Activated CD8-positive, alpha-beta memory T cell treated with anti-CD3 and anti-CD28 coated beads, Interleukin-2, amount 50 U/mL, for 24 hours (primary cell): ENCODE results near the gene SUPV3L1.

Experiments
- DNase-seq: peaks from one replicate; pipeline ENCODE4 v3.0.0-alpha.2; 2020; ENCODE audit errors: extremely low read depth

SUPV3L1 gene

DNA sequence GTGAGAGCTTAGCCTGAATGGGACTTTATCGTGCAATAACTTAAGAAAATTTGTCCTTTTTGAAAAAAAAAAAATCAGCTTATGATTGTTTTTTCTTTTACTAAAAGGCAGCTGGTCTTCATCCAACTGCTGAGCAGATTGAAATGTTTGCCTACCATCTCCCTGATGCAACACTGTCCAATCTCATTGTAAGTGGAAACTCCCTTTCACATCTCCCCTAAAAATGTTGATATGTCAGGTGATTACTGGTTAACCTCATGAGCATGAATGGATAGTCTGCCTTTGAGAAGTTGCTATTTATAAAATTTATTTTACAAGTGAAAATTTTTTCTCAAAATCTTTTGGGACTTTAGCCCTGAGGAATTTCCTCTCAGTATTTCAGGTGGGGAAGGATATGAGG is 22.3 kb downstream of the SUPV3L1 start:
- no peak for DNase-seq

DNA sequence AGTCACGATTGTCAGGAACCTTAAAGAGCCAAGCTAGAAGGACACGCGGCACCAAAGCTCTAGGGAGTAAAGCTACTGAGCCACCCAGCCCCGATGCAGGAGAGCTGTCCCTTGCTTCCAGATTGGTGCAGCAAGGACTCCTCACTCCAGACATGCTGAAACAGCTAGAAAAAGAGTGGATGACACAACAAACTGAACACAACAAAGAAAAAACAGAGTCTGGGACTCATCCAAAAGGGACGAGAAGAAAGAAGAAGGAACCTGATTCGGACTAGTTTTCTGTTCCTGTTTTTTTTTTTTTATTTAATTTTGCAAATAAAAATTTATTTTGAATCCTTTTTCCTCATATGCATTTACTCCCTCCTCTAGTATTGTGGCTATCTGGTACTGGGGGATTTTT is 28.7 kb downstream of the SUPV3L1 start:
- DNase-seq: no peak

DNA sequence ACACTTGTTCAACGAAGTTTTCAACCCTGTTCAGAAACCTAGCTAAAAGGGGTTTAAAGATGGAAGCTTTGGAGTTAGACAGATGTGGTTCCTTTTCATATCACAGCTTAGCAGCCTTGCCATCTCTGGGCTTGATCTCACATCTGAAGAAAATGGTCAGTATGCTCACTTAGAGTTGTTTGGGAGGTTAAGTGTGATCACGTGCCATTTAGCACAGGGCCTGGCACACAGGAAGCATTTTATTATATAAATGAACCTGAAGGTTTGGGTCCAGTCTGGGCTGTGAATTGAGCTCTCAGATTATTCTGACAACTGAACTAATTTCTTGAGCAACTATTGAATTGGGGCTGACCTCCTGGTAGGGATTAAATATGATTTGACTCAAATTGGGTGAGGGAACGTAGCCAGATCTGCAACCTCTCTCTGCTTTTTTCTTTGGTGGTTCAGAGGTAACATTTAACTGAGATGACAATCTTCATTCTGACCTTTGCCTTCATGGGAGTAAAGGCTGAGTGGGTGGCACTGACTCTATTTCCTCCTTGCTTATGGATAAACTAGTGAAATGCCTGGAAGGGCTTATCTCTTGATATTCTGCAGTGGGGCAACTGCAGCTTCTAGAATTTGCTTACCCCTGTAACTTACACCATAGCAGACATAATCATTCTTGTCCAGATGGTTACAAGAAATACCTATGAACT is 29.9 kb downstream of the SUPV3L1 start:
- no peak for DNase-seq

DNA sequence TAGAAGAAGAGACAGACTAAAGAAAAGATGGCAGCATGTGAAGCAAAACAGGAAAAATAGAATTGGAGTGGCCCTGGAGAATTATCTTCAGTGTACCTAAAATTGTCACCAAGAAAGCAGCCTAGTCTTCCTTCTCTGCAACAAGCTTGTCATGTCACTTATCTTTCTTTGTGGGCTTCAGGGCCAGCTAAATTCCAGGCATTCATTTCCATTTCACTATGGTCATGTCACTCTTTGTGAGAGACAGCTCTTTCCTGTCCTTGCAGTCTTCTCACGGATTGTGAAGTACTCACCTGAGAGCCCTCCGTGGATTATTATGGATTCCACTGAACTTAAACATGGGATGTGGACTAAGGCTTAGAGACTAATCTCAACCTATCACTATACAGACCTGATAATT is 31.1 kb downstream of the SUPV3L1 start:
- no peak for DNase-seq

DNA sequence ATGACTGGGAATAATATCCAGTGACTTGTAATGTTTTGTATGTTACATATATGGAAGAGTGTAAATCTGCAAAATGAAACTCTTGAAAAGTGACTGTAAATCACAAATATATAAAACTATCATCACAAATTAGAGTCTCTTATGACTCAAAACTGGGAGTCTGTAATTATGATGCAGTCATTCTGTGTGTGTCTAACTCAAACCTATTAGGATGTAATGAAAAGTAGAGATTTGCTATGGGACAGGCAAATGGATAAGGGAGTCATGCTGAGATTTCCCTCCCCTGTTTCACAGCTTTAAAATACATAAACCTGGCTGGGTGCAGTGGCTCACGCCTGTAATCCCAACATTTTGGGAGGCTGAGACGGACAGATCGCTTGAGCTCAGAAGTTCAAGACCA is 31.5 kb downstream of the SUPV3L1 start:
- DNase-seq: no peak

DNA sequence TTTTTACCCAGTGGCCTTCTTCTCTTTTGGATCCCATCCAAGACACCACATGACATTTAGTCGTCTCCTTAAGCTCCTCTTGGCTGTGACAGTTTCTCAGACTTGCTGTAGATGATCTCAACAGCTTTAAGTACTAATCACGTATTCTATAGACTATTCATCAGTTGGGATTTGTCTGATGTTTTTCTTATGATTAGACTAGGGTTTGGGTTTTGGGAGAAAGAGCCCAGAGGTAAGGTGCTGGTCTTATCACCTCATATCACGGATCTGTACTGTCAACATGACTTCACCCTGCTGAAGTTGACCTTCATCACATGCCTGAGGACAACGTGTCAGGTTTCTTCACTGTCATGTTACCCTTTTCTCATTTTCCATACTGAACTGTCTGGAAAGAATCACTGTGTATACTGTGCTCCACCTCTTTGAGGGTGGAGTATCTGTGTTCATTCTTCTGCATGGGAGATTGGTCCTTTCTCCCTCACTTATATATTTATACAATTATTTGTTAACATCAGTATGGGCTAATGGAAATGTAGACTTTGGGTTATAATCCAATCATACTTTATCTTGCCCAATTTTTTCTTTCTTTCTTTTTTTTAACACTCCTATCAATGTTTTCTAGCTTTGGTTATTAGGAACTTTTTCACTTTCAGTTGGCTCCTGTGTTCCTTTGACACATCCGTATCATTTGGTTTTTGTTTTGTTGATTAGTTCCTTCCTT is 33.7 kb downstream of the SUPV3L1 start:
- no peak for DNase-seq

DNA sequence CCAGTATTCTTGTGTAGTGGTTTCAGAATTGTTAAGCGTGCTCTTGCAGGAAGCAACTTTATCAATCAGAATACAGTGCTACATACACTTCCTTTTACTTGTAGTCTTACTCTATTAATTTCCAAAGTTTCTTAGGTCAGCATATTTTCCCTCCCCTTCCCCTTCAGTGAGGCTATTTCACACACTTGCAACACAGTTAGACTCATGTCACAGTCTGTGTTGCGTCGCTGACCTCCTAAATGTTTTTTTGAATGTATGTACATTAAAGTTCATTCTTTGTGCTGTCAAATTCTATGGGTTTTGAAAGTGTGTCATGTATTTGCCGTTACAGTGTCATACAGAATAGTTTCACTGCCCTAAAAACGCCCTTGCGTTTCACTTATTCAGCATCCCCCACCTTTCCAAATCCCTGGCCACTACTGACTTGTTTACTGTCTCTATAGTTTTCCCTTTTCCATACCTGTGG is 34.7 kb downstream of the SUPV3L1 start:
- DNase-seq: no peak

DNA sequence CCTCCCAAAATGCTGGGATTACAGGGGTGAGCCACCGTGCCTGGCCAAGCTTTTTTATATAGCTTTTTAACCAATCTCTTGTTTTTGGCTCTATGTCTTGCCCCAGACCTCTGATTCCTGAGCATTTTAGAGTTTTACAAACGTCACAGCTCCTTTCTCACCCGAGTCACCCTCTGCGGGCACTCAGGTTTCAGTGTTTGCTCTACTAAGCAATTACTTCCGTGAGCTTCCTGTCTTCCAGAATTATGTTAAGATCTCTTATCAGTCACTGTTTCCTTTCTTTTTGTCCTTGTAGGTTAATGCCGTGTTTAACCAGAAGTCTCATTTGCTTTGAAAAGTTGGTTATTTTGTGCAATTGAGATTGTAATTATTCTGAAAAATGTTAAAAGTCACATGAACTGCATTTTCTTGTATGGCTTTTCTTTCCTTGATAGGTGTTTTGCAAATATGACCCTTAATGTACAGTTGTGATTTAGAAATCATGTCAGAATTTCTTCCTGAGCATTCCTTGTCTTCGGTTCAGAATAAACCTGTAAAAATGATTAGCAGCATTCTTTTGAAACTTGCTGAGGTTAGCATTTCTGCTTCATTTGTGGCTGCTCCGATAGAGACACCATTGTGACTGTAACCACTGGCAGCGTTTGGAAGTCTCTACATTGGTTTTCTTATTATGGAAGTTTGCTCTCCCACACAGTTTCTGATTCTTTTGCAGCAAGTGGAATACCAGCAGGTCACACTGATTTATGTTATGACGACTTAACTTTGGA is 35.6 kb downstream of the SUPV3L1 start:
- DNase-seq: no peak

DNA sequence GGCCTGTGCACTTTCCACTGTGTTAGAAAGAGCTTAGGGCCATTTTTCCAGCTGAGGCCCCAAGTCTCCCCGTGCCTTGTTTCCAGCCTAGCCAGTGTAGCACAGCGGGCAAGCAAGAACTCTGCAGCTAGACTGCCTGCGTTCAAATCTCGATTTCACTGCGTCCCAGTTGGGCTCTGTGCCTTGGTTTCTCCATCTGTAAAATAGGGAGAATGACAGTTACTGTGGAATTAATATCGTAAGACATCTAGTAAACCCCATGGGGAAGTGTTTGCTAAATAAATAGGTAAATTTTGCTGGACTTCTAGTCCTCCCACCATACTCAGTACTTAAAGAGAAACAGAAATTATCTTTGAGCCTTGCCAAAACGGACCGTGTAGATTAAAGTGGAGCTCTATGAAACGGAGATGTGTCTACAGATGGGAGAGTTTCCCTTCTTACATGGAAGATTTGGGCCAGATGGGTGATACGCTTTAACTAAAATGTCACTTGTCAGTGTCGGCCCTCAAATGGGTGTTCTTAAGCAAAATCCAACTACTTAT is 36.6 kb downstream of the SUPV3L1 start:
- no peak for DNase-seq

DNA sequence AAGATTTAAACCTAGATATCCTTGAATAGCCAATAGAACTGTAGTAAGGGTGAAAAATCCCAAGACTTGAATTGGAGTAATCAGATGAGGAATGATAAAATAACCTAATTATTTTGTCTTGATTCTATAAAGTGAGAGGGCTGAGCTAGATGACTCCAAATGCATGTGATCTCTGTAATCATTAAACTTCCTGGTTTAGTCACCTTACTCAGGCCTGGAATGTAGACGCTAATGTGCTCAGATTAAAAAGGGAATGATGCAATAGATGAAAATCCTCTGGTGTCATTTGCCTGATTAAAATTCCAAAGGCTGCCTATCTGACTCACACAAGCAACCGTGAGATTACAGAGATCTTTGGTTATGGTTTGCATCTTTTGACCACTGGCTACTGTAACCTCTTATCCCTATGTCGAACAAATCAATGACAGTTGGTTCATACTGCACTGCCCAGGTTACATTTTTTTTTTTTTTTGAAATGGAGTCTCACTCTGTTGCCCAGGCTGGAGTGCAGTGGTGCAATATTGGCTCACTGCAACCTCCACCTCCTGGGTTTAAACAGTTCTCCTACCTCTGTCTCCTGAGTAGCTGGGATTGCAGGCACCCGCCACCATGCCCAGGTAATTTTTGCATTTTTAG is 37.2 kb downstream of the SUPV3L1 start:
- no peak for DNase-seq

DNA sequence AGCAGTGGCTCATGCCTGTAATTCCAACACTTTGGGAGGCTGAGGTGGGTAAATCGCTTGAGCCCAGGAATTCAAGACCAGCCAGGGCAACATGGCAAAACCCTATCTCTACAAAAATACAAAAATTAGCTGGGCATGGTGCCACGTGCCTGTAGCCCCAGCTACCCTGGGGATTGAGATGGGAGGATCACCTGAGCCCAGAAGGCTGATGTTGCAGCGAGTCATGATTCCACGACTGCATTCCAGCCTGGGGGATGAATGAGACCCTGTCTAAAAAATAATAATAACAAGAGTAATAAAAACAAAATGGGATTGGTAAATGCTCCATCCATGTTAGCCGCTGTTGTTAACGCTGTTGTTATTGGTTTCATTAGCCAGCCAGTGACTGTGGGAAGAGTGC is 38.8 kb downstream of the SUPV3L1 start:
- no peak for DNase-seq

DNA sequence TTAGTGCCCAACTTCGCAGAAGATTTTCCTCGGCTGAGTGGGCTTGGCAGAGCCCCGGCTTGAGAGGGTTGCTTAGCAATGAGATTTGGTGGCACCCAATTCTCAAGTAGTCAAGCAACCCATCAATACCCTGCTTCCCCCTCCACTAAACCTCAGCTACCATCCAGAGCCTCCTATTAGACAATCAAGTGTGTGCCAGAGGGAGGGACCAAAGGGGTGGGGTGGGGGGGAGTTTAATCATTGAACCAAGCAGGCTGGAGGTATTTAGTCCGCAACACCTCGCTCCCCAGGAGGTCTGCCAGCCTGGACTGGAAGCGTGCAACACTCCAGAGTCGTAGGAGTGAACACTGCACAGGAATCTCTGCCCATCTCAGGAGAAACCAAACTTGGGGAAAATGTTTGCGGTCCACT is 40.0 kb downstream of the SUPV3L1 start, which contains the start of gene HKDC1:
Gene HKDC1 (plus strand): TSS at position 292 of the 411 bp plus-strand sequence. CDS start 104 bp downstream, at position 396.
- DNase-seq: no peak

DNA sequence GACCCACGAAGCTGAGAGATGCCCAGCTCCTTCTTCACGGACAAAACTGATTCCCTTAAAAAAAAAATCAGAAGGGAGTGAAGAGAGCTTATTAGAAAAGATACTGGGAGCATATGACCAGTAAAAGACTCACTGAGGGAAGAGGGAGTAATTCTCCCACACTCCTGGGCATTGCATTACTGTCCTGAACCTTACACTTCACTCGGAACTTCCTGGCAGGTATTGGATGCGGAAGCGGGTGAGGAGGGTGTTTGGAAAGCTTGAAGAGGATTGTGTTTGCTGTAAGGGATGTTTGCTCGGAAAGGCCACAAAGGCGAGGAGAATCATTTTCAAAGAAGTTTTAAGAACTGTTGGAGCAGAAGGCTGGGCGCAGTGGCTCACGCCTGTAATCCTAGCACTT is 40.5 kb downstream of the SUPV3L1 start:
- no peak for DNase-seq

DNA sequence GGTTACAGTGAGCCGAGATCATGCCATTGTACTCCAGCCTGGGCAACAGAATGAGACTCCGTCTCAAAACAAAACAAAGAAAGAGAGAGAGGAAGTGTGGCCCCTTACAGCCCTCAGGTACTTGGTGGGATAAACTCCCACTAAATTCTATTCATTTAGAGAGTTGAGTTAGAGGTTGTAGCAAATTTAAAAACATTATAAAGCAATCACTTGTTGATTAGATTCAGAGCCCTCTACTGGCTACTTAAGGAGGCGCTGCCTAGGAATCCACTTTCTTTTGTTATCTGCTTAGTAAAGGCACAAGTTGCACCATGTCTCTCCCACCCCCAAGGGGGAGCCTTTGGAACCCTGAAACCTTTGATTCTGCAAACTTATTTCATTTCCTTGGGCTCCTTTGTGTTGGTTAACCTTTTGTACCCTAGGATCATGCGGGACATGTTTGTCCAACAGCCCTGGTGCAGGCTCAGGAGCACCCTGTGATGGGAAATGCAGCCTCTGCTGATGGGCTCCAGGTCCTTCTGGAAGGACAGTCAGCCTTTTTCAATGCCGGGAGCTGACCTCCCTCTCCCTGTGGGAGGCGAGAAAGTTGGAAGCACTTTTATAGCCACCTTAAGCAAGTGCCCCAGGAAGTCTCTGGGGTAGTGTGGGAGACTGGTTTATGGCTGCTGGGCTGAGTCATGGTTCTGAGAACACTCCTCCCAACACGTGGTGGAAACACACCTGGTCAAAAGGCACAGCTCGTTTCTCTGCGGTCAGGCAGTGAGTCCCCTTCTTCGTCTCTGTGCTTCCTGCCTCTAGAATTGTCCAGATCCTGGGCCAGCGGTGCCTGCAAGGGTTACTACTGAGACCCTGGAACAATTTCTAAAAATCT is 42.4 kb downstream of the SUPV3L1 start:
- peak; percentile 31 for DNase-seq

DNA sequence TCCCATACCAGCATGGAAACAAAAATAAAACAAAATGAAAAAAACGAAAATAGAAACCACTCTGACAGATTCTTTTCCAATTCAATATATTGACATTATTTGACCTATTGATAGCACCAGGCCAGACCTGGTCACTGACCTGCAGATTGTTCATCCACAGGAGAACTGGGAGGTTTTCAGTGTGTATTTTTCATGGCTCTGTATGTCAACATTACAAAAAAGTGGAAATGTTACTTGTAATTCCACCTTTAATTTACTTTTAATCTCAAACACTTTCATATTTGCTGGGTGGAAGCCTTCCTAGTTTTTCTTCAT is 43.0 kb downstream of the SUPV3L1 start:
- DNase-seq: no peak

DNA sequence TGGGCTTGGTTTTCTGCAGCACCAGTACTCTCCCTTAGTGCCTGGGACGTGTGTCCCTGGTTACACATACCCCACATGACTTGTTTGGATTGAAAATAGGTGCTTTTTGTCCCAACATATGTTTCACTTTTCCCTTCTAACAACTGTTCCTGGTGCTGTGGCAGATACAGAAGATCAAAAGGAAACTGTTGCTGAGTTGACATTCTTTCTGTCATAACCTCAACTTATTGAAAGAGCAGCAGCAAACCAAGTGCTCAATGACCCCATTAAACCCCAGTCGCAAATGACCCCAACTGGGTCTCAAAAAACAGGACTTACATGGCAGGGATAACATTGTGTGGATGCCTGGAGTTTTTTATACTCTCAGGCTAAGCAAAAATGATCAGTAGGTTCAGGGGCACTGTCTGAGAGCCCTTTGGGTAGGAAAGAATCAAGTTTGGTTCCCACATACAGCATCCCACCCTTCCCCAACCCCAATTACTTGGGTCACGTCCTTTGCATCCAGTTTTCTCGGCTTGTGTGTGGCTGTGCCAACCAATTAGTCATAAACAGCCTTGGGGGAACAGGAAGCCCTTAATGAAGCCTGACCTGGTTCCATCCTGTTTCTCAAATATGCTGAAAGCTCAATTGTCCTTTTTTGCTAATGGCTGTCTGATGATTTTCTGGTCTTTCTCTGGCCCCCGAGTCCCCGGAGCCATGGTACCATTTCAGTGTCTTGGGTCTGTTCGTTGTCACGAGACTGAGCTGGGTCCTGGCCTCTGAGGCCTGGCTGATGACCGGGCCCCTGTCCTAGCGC is 45.0 kb downstream of the SUPV3L1 start:
- no peak for DNase-seq

DNA sequence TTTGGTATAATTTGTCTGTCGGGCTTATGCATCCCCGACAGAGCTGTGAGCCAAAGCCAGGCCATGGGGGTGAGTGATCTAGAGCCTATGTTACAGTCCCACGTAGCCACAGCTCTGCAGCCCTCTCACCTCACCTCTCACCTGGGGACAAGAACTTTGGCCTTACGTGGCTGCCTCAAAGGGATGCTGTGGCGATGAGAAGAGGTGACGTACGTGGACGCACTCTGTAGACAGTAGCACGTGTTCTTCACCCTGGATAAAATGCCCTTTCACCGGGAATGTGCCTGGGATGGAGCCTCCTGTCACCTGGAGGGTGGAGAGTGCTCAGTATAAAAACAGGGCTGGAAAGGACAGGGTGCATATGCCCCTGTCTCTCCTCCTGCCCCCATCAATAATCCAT is 45.6 kb downstream of the SUPV3L1 start:
- no peak for DNase-seq

DNA sequence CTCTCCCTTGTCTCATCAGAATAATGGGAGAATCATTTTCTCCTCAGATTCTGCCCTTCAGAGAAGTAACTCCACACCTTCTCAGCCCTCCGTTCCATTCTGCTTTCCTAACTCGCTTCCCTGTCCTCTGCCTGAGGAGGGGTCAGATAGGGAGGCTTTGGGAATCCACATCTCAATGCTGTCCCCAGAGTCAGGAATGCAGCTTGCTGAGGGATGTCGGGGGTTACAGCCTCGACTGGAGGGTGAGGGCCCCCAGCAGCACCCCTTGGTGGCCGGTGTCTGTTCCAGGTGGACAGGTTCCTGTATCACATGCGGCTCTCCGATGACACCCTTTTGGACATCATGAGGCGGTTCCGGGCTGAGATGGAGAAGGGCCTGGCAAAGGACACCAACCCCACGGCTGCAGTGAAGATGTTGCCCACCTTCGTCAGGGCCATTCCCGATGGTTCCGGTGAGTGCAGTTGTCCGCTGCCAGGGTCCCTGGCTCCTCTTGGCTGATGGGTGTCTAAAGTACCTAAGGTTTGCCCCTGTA is 47.0 kb downstream of the SUPV3L1 start:
- DNase-seq: no peak

DNA sequence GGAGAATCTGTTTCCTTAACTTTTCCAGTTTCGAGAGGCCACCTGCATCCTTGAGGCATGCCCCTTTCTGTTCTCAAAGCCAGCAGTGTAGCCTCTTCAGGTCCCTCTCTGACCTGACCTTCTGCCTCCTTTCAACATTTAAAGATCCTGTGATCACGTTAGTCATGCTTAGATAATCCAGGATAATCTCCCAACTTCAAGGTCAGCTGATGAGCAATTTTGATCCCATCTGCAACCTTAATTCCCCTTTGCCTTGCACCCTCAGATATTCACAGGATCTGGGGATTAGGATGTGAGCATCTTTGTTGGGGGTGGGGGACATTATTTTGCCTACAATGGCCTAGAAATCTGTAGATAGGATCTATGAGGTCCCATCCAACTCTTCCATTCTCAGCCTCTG is 48.1 kb downstream of the SUPV3L1 start:
- no peak for DNase-seq

DNA sequence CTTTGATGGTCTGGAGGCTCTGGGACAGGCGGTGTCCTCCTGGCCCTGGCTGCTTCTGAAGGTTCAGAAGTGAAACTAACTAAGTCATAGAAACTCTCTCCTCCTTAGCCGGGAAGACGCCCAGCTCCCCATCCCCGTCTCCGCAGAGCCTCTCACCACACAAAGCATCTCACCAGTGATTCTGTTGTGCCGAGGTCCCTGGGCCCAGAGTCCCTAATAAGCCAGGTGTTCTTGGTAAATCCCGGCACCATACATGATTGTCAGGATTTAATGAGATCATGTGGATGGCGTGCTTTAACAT is 49.5 kb downstream of the SUPV3L1 start:
- DNase-seq: no peak
